ENCODE data around the gene TMEM52B.

The TMEM52B gene

GRCh38 chr12:10178821-10179220, at the start of gene TMEM52B:
Gene TMEM52B (plus strand): TSS chr12:10179032. CDS start chr12:10179575, 543 bp downstream.
- no peak for DNase-seq

- DNase-seq: no peak
Measured at GRCh38 chr12:10130042-10130441, 48.8 kb upstream of the TMEM52B start, which contains the start of gene CLEC7A. Gene CLEC7A (minus strand): TSS chr12:10130199. CDS start chr12:10130082, 117 bp downstream.

- no peak for DNase-seq
Measured at GRCh38 chr12:10131111-10131690, 47.6 kb upstream of the TMEM52B start.

GRCh38 chr12:10132850-10133370, 45.9 kb upstream of the TMEM52B start:
- DNase-seq: no peak

- DNase-seq: no peak
Measured at GRCh38 chr12:10135126-10135525, 43.7 kb upstream of the TMEM52B start.

- no peak for DNase-seq
Measured at GRCh38 chr12:10136637-10137205, 42.1 kb upstream of the TMEM52B start.

- peak; percentile 26 to 31 for DNase-seq
Measured at GRCh38 chr12:10140001-10140400, 38.8 kb upstream of the TMEM52B start.

GRCh38 chr12:10142976-10143589, 35.7 kb upstream of the TMEM52B start:
- no peak for DNase-seq

- DNase-seq: no peak
Measured at GRCh38 chr12:10147714-10148403, 31.0 kb upstream of the TMEM52B start.

GRCh38 chr12:10151621-10152020, 27.2 kb upstream of the TMEM52B start:
- no peak for DNase-seq

- peak; percentile 47 to 60 for DNase-seq
Measured at GRCh38 chr12:10153271-10154144, 25.3 kb upstream of the TMEM52B start.

- no peak for DNase-seq
Measured at GRCh38 chr12:10154145-10154496, 24.7 kb upstream of the TMEM52B start.

- no peak for DNase-seq
Measured at GRCh38 chr12:10155966-10156365, 22.9 kb upstream of the TMEM52B start.

GRCh38 chr12:10158406-10158805, 20.4 kb upstream of the TMEM52B start:
- no peak for DNase-seq

- no peak for DNase-seq
Measured at GRCh38 chr12:10159280-10159679, 19.6 kb upstream of the TMEM52B start.

GRCh38 chr12:10160617-10161385, 18.0 kb upstream of the TMEM52B start:
- no peak for DNase-seq

GRCh38 chr12:10163084-10163483, 15.7 kb upstream of the TMEM52B start:
- no peak for DNase-seq

GRCh38 chr12:10165421-10165820, 13.4 kb upstream of the TMEM52B start:
- no peak for DNase-seq

GRCh38 chr12:10167599-10167998, 11.2 kb upstream of the TMEM52B start:
- DNase-seq: no peak

- no peak for DNase-seq
Measured at GRCh38 chr12:10169104-10169503, 9.7 kb upstream of the TMEM52B start.

GRCh38 chr12:10170216-10170615, 8.6 kb upstream of the TMEM52B start:
- DNase-seq: no peak

Data from activated CD4-positive, alpha-beta T cell treated with anti-CD3 and anti-CD28 coated beads for 4 hours (primary cell).